Body of pancreas (tissue), 4 donors: Measurements from ENCODE around the gene DLG2.

Source experiments
- CTCF ChIP-seq, 7 experiments: fragments of 450-650 bp in 4 of 7; fragments of 200-600 bp in 3 of 7; sonication (generic) in 3 of 7; IDR thresholded peaks; one replicate each; pipeline ENCODE4 v1.5.1; 2016 to 2019; ENCODE audit warnings: antibody characterized with exemption in 7 of 7
- POLR2A ChIP-seq, 3 donors: fragments of 450-650 bp; IDR thresholded peaks; one replicate each; pipeline ENCODE4 v1.6.1; 2016; ENCODE audit warnings: antibody characterized with exemption in 3 of 3, mild to moderate bottlenecking in 2 of 3

- no peak for TF ChIP-seq CTCF (IDR thresholded peaks at IDR 0.05)
- no peak for TF ChIP-seq POLR2A (IDR thresholded peaks at IDR 0.05)
Observed at GRCh38 chr11:83957038-83957900, 1669.9 kb downstream of the DLG2 start.
